HCT116 (cell line): ENCODE results near the gene CLIC6. TPM values are rescaled to one million over a fixed set of nuclear protein-coding genes. Genes with fewer than 3 reads are reported as not detected.

ENCODE experiments used
- ATAC-seq: fragments of 200-7000 bp; cut with Tn5 transposase; 2 replicates; pipeline ENCODE4 v1.9.1; 2020; ENCODE audit warnings: mild to moderate bottlenecking, moderate library complexity
- BruUV-seq: library from RNA; stranded (reverse); fragments of 400-500 nt; replicated peaks from 2 replicates; lab custom pipeline; 2021; lab: Mats Ljungman, UMichigan
- CTCF ChIA-PET: fragments of 300-600 bp; sonication (Branson Sonifier 250); formaldehyde crosslinking; loops from one replicate; lab custom pipeline; 2021; ENCODE audit warnings: antibody characterized with exemption; lab: Charles Lee
- POLR2A ChIA-PET: fragments of 300-600, 350-600 bp; sonication (Branson Sonifier 250); formaldehyde crosslinking; loops from one replicate; lab custom pipeline; 2021; ENCODE audit warnings: antibody characterized with exemption; lab: Charles Lee
- RAD21 ChIA-PET, 2 experiments: fragments of 300-600 bp; sonication (Branson Sonifier 250); formaldehyde crosslinking; loops; one replicate each; lab custom pipeline; 2023; ENCODE audit warnings: low total read pairs in 2 of 2; ENCODE audit not compliant: uncharacterized antibody in 2 of 2, unreplicated experiment in 2 of 2, low non-redundant PET in 1 of 2; lab: Charles Lee
- DNase-seq: peaks from one replicate; pipeline ENCODE4 v3.0.0-alpha.2; 2010; ENCODE audit warnings: low read depth, low spot score
- H2AFZ ChIP-seq: fragments of 200-600 bp; shearing (Covaris generic), sonication (generic); 2 replicates; pipeline ENCODE4 v1.6.1; 2017; ENCODE audit warnings: low read depth, mixed run types, mixed read lengths, antibody characterized with exemption, low read length; ENCODE audit not compliant: poor library complexity, severe bottlenecking
- H3K27ac ChIP-seq: 2 replicates; pipeline ENCODE4 v1.5.1; 2012; ENCODE audit warnings: low read depth, low read length
- H3K27me3 ChIP-seq: fragments of 200-600 bp; sonication (generic); 2 replicates; pipeline ENCODE4 v1.6.1; 2016; ENCODE audit warnings: mixed run types, low read length, mixed read lengths; ENCODE audit not compliant: insufficient read depth
- H3K36me3 ChIP-seq, 2 experiments: fragments of 200-500 bp in 1 of 2; fragments of 200-600 bp in 1 of 2; sonication (Bioruptor generic) in 1 of 2; sonication (generic) in 1 of 2; 2 replicates each; pipeline versions ENCODE4 v1.5.1 to v1.6.1; 2014 to 2016; ENCODE audit warnings: low read length in 2 of 2, inconsistent platforms in 1 of 2, mixed read lengths in 1 of 2, mixed run types in 1 of 2; ENCODE audit not compliant: insufficient read depth in 2 of 2, control insufficient read depth in 1 of 2
- H3K4me1 ChIP-seq, 2 experiments: fragments of 200-600 bp in 1 of 2; sonication (generic) in 1 of 2; 2 replicates each; pipeline versions ENCODE4 v1.5.1 to v1.6.1; 2012 to 2017; ENCODE audit warnings: low read length in 2 of 2, inconsistent platforms in 1 of 2, mild to moderate bottlenecking in 1 of 2, mixed read lengths in 1 of 2, mixed run types in 1 of 2, moderate library complexity in 1 of 2; ENCODE audit not compliant: insufficient read depth in 2 of 2, control insufficient read depth in 1 of 2
- H3K4me2 ChIP-seq: fragments of 200-600 bp; sonication (generic); 2 replicates; pipeline ENCODE4 v1.6.1; 2017; ENCODE audit warnings: mixed run types, low read length, mixed read lengths
- H3K4me3 ChIP-seq, 2 experiments: fragments of 200-600 bp in 1 of 2; sonication (generic) in 1 of 2; replicated peaks in 1 of 2; 2 replicates each; pipeline ENCODE4 v1.5.1; 2011 to 2016; ENCODE audit warnings: low read length in 2 of 2, control low read depth in 1 of 2, low read depth in 1 of 2, mild to moderate bottlenecking in 1 of 2, mixed read lengths in 1 of 2, mixed run types in 1 of 2
- H3K79me2 ChIP-seq: fragments of 200-600 bp; sonication (generic); 2 replicates; pipeline ENCODE4 v1.6.1; 2017; ENCODE audit warnings: mild to moderate bottlenecking, mixed run types, low read length, moderate library complexity, mixed read lengths; ENCODE audit not compliant: insufficient read depth
- H3K9ac ChIP-seq: fragments of 200-600 bp; sonication (generic); 2 replicates; pipeline ENCODE4 v1.6.1; 2016; ENCODE audit warnings: low read length, mixed read lengths
- H3K9me2 ChIP-seq: fragments of 200-600 bp; sonication (generic), shearing (Covaris generic); 2 replicates; pipeline ENCODE4 v1.6.1; 2017; ENCODE audit warnings: mixed run types, mild to moderate bottlenecking, moderate library complexity; ENCODE audit not compliant: insufficient read depth
- H3K9me3 ChIP-seq, 2 experiments: fragments of 200-500 bp in 1 of 2; fragments of 200-600 bp in 1 of 2; sonication (Bioruptor generic) in 1 of 2; sonication (generic) in 1 of 2; 2 replicates each; pipeline ENCODE4 v1.6.1; 2014 to 2017; ENCODE audit warnings: low read length in 2 of 2, mixed read lengths in 2 of 2, inconsistent platforms in 1 of 2, low read depth in 1 of 2, mild to moderate bottlenecking in 1 of 2, mixed run types in 1 of 2, moderate library complexity in 1 of 2; ENCODE audit not compliant: control insufficient read depth in 1 of 2, insufficient read depth in 1 of 2
- H4K20me1 ChIP-seq: fragments of 200-600 bp; sonication (generic), shearing (Covaris generic); 2 replicates; pipeline ENCODE4 v1.6.1; 2017; ENCODE audit warnings: mixed run types, mild to moderate bottlenecking, moderate library complexity; ENCODE audit not compliant: insufficient read depth
- EGR1 ChIP-seq: IDR thresholded peaks from 2 replicates; pipeline ENCODE4 v1.6.1; 2012; ENCODE audit warnings: low read depth
- ELF1 ChIP-seq: IDR thresholded peaks from 2 replicates; pipeline ENCODE4 v1.6.1; 2012; ENCODE audit warnings: low read depth, borderline replicate concordance
- POLR2A ChIP-seq: IDR thresholded peaks from 2 replicates; pipeline ENCODE4 v1.7.0; 2011; ENCODE audit warnings: borderline replicate concordance; ENCODE audit not compliant: insufficient read depth, insufficient read length; ENCODE audit errors: extremely low read depth
- YY1 ChIP-seq: IDR thresholded peaks from 2 replicates; pipeline ENCODE4 v1.6.1; 2011; ENCODE audit warnings: low read length, low read depth, moderate library complexity, mild to moderate bottlenecking; ENCODE audit not compliant: insufficient replicate concordance; ENCODE audit errors: extremely low read depth
- ZFX ChIP-seq: fragments of 450-650 bp; IDR thresholded peaks from 2 replicates; pipeline ENCODE4 v1.6.1; 2017
- intact Hi-C: fragments of 100-400 bp; cut with micrococcal nuclease; formaldehyde crosslinking; loops from 2 replicates; pipeline ENCODE4 v1.10.0; 2022
- total RNA-seq: library from RNA; stranded (reverse); gene quantifications from one replicate; pipeline ENCODE4 v1.2.1, GENCODE V29; 2021; ENCODE audit not compliant: unreplicated experiment
- TF ChIP-seq, protein P1 (sequence below), 3 experiments: fragments of 200-600 bp in 1 of 3; sonication (generic) in 1 of 3; IDR thresholded peaks in 2 of 3; conservative IDR thresholded peaks in 1 of 3; 2 replicates each; pipeline ENCODE4 v1.5.1; 2012 to 2017; ENCODE audit warnings: low read depth in 2 of 3, low read length in 2 of 3, antibody characterized with exemption in 1 of 3, borderline replicate concordance in 1 of 3, control low read depth in 1 of 3, mild to moderate bottlenecking in 1 of 3, mixed read lengths in 1 of 3, mixed run types in 1 of 3, moderate library complexity in 1 of 3; ENCODE audit not compliant: insufficient read depth in 1 of 3
- TF ChIP-seq, protein P2 (sequence below): IDR thresholded peaks from 2 replicates; pipeline ENCODE4 v1.6.1; 2012
- TF ChIP-seq, protein P3 (sequence below): IDR thresholded peaks from 2 replicates; pipeline ENCODE4 v1.6.1; 2012; ENCODE audit warnings: low read depth

Gene CLIC6
- total RNA-seq, 1 experiment from 2014 or later: 0.05 TPM

DNA sequence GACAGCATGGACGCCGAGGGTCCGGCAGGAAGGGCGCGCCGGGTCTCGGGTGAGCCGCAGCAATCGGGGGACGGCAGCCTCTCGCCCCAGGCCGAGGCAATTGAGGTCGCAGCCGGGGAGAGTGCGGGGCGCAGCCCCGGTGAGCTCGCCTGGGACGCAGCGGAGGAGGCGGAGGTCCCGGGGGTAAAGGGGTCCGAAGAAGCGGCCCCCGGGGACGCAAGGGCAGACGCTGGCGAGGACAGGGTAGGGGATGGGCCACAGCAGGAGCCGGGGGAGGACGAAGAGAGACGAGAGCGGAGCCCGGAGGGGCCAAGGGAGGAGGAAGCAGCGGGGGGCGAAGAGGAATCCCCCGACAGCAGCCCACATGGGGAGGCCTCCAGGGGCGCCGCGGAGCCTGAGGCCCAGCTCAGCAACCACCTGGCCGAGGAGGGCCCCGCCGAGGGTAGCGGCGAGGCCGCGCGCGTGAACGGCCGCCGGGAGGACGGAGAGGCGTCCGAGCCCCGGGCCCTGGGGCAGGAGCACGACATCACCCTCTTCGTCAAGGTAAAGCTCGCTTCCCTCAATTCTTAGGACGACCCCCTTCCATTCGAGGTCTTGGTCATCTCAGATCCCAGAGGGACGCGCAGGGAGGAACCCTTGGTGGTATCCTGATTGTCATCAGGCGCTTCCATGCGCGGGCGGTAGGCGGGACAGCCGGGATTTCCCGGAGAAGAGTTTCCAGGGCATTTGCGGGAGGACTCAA is 1.6 kb downstream of the CLIC6 start:
- Histone ChIP-seq H3K9me2 (no peaks in the 10 kb centered on the region), H4K20me1 (no peaks in the 10 kb centered on the region), H3K4me3 (no peak overlapping the region), H3K79me2 (no peaks in the 10 kb centered on the region), H3K4me2 (no peak overlapping the region), H3K27me3 (no peaks in the 10 kb centered on the region), H2AFZ (no peak overlapping the region), H3K4me1 (no peaks in the 10 kb centered on the region), H3K27ac (no peak overlapping the region), H3K9ac (no peak overlapping the region), H3K36me3 (no peaks in the 10 kb centered on the region), H3K9me3 (no peaks in the 10 kb centered on the region)
- TF ChIP-seq ELF1: no peak
- TF ChIP-seq, protein P1, sequence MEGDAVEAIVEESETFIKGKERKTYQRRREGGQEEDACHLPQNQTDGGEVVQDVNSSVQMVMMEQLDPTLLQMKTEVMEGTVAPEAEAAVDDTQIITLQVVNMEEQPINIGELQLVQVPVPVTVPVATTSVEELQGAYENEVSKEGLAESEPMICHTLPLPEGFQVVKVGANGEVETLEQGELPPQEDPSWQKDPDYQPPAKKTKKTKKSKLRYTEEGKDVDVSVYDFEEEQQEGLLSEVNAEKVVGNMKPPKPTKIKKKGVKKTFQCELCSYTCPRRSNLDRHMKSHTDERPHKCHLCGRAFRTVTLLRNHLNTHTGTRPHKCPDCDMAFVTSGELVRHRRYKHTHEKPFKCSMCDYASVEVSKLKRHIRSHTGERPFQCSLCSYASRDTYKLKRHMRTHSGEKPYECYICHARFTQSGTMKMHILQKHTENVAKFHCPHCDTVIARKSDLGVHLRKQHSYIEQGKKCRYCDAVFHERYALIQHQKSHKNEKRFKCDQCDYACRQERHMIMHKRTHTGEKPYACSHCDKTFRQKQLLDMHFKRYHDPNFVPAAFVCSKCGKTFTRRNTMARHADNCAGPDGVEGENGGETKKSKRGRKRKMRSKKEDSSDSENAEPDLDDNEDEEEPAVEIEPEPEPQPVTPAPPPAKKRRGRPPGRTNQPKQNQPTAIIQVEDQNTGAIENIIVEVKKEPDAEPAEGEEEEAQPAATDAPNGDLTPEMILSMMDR (IDR thresholded peaks at IDR 0.05 in 2 of 3, conservative IDR thresholded peaks at IDR 0.05 in 1 of 3; ENCODE audit: borderline replicate concordance in 1 of 3, insufficient read depth in 1 of 3, low read depth in 2 of 3, low read length in 2 of 3): no peak
- no peak for TF ChIP-seq POLR2A
- TF ChIP-seq, protein P2, sequence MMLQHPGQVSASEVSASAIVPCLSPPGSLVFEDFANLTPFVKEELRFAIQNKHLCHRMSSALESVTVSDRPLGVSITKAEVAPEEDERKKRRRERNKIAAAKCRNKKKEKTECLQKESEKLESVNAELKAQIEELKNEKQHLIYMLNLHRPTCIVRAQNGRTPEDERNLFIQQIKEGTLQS: no peak
- TF ChIP-seq EGR1: no peak
- no peak for TF ChIP-seq ZFX
- TF ChIP-seq YY1: no peak
- TF ChIP-seq, protein P3, sequence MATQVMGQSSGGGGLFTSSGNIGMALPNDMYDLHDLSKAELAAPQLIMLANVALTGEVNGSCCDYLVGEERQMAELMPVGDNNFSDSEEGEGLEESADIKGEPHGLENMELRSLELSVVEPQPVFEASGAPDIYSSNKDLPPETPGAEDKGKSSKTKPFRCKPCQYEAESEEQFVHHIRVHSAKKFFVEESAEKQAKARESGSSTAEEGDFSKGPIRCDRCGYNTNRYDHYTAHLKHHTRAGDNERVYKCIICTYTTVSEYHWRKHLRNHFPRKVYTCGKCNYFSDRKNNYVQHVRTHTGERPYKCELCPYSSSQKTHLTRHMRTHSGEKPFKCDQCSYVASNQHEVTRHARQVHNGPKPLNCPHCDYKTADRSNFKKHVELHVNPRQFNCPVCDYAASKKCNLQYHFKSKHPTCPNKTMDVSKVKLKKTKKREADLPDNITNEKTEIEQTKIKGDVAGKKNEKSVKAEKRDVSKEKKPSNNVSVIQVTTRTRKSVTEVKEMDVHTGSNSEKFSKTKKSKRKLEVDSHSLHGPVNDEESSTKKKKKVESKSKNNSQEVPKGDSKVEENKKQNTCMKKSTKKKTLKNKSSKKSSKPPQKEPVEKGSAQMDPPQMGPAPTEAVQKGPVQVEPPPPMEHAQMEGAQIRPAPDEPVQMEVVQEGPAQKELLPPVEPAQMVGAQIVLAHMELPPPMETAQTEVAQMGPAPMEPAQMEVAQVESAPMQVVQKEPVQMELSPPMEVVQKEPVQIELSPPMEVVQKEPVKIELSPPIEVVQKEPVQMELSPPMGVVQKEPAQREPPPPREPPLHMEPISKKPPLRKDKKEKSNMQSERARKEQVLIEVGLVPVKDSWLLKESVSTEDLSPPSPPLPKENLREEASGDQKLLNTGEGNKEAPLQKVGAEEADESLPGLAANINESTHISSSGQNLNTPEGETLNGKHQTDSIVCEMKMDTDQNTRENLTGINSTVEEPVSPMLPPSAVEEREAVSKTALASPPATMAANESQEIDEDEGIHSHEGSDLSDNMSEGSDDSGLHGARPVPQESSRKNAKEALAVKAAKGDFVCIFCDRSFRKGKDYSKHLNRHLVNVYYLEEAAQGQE: no peak
- POLR2A ChIA-PET: no interaction called here
- RAD21 ChIA-PET: no interaction called here
- intact Hi-C loops: no loop called here
- DNase-seq (no peak), ATAC-seq (no peak)
- CTCF ChIA-PET: interaction anchor here (1.2 kb wide), 1 partner anchor 166 kb away, joined by 4 read pairs; no protein-coding TSS in a partner anchor
- BruUV-seq: no TSS peak
